Measurements from ENCODE around the gene ATRN.

- TF ChIP-seq CTCF (IDR thresholded peaks at IDR 0.05; ENCODE audit: poor library complexity, severe bottlenecking), result no peak
- no peak for TF ChIP-seq EZH2 (IDR thresholded peaks at IDR 0.05; ENCODE audit: borderline replicate concordance, insufficient read depth, low read length, poor library complexity, severe bottlenecking)
- TF ChIP-seq EP300 (conservative IDR thresholded peaks at IDR 0.05; ENCODE audit: poor library complexity, severe bottlenecking), result no peak
Observed at GRCh38 chr20:3485913-3486312, 15.1 kb downstream of the ATRN start.
